Measurements from ENCODE around the gene MMP10.

MMP10 gene

GRCh38 chr11:102780491-102780918 is at the start of gene MMP10:
MMP10 (minus strand) TSS chr11:102780628; CDS start chr11:102780591, 37 bp downstream.
- no peak for DNase-seq

GRCh38 chr11:102829316-102830000 is 49.0 kb upstream of the MMP10 start:
- DNase-seq, result no peak

- DNase-seq, result no peak
Observed at GRCh38 chr11:102824556-102824955, 44.1 kb upstream of the MMP10 start.

- DNase-seq, result no peak
Observed at GRCh38 chr11:102819491-102819890, 39.1 kb upstream of the MMP10 start.

- DNase-seq, result no peak
Observed at GRCh38 chr11:102813484-102813883, 33.1 kb upstream of the MMP10 start.

GRCh38 chr11:102812188-102812587 is 31.8 kb upstream of the MMP10 start:
- DNase-seq, result no peak

GRCh38 chr11:102810950-102811660 is 30.7 kb upstream of the MMP10 start:
- DNase-seq, result no peak

- no peak for DNase-seq
Observed at GRCh38 chr11:102809971-102810370, 29.5 kb upstream of the MMP10 start.

GRCh38 chr11:102807921-102808320 is 27.5 kb upstream of the MMP10 start:
- DNase-seq, result no peak

GRCh38 chr11:102806296-102806695 is 25.9 kb upstream of the MMP10 start:
- no peak for DNase-seq

- DNase-seq, result no peak
Observed at GRCh38 chr11:102802341-102802740, 21.9 kb upstream of the MMP10 start.

- no peak for DNase-seq
Observed at GRCh38 chr11:102800767-102801166, 20.3 kb upstream of the MMP10 start.

GRCh38 chr11:102799681-102800340 is 19.4 kb upstream of the MMP10 start:
- no peak for DNase-seq

- no peak for DNase-seq
Observed at GRCh38 chr11:102798012-102798746, 17.8 kb upstream of the MMP10 start, which contains the start of gene MMP1. MMP1 (minus strand) TSS chr11:102798160; CDS start chr11:102798092, 68 bp downstream.

- DNase-seq, result no peak
Observed at GRCh38 chr11:102794382-102794781, 14.0 kb upstream of the MMP10 start.

GRCh38 chr11:102793677-102794290 is 13.4 kb upstream of the MMP10 start:
- no peak for DNase-seq

- no peak for DNase-seq
Observed at GRCh38 chr11:102792604-102793003, 12.2 kb upstream of the MMP10 start.

GRCh38 chr11:102791271-102792036 is 11.0 kb upstream of the MMP10 start:
- DNase-seq, result no peak

GRCh38 chr11:102788334-102788995 is 8.0 kb upstream of the MMP10 start:
- DNase-seq, result no peak

GRCh38 chr11:102784380-102784779 is 4.0 kb upstream of the MMP10 start:
- DNase-seq, result no peak

GRCh38 chr11:102783720-102784119 is 3.3 kb upstream of the MMP10 start:
- no peak for DNase-seq

All from NCI-H2107 (cell line).